Thyroid gland (tissue), 4 donors: ENCODE results near the gene FAM171A1. TPM values are rescaled to one million over a fixed set of nuclear protein-coding genes. Genes with fewer than 3 reads are reported as not detected.

Experiments
- DNase-seq, 2 donors: peaks; one replicate each; pipeline ENCODE4 v3.0.0-alpha.2; 2019
- H3K27ac ChIP-seq, 3 donors: fragments of 200-600 bp; sonication (generic); 1 replicate in 2 of 3; 2 replicates in 1 of 3; pipeline ENCODE4 v1.5.1; 2016 to 2019; ENCODE audit warnings: mild to moderate bottlenecking in 1 of 3, moderate library complexity in 1 of 3
- H3K27me3 ChIP-seq: fragments of 200-600 bp; sonication (generic); one replicate; pipeline ENCODE4 v1.5.1; 2019
- H3K36me3 ChIP-seq, 2 donors: fragments of 200-600 bp; sonication (generic); one replicate each; pipeline ENCODE4 v1.5.1; 2016 to 2019
- H3K4me1 ChIP-seq, 2 donors: fragments of 200-600 bp; sonication (generic); one replicate each; pipeline ENCODE4 v1.5.1; 2017 to 2019
- H3K4me3 ChIP-seq, 3 donors: fragments of 200-600 bp; sonication (generic); replicated peaks in 1 of 3; 1 replicate in 2 of 3; 2 replicates in 1 of 3; pipeline ENCODE4 v1.5.1; 2016; ENCODE audit warnings: mild to moderate bottlenecking in 1 of 3
- H3K9me3 ChIP-seq: fragments of 200-600 bp; sonication (generic); one replicate; pipeline ENCODE4 v1.5.1; 2017
- CTCF ChIP-seq, 6 experiments: fragments of 200-600 bp in 3 of 6; fragments of 450-650 bp in 3 of 6; sonication (generic) in 3 of 6; IDR thresholded peaks; one replicate each; pipeline ENCODE4 v1.5.1; 2016 to 2019; ENCODE audit warnings: antibody characterized with exemption in 6 of 6, mild to moderate bottlenecking in 2 of 6, inconsistent platforms in 1 of 6, moderate library complexity in 1 of 6
- POLR2A ChIP-seq, 2 donors: fragments of 450-650 bp; IDR thresholded peaks; one replicate each; pipeline ENCODE4 v1.6.1; 2017; ENCODE audit warnings: antibody characterized with exemption in 2 of 2, mild to moderate bottlenecking in 2 of 2, moderate library complexity in 1 of 2
- WGBS, 2 donors: methylation state at CpG; one replicate each; pipeline ENCODE4 v1.1.5; 2017; 5-methylcytosine and 5-hydroxymethylcytosine counted together
- intact Hi-C: fragments of 100-400 bp; cut with DNase I; formaldehyde crosslinking; loops from one replicate; pipeline ENCODE4 v1.15.1; 2023
- total RNA-seq, 4 donors: library from RNA; depleted of rRNA; stranded (reverse); fragments of >200 nt; gene quantifications; one replicate each; pipeline ENCODE4 v1.2.3, GENCODE V29; 2016

Gene FAM171A1
- total RNA-seq, 4 donors from 2014 or later = 10.2 to 14.9 (median 13.3) TPM

DNA sequence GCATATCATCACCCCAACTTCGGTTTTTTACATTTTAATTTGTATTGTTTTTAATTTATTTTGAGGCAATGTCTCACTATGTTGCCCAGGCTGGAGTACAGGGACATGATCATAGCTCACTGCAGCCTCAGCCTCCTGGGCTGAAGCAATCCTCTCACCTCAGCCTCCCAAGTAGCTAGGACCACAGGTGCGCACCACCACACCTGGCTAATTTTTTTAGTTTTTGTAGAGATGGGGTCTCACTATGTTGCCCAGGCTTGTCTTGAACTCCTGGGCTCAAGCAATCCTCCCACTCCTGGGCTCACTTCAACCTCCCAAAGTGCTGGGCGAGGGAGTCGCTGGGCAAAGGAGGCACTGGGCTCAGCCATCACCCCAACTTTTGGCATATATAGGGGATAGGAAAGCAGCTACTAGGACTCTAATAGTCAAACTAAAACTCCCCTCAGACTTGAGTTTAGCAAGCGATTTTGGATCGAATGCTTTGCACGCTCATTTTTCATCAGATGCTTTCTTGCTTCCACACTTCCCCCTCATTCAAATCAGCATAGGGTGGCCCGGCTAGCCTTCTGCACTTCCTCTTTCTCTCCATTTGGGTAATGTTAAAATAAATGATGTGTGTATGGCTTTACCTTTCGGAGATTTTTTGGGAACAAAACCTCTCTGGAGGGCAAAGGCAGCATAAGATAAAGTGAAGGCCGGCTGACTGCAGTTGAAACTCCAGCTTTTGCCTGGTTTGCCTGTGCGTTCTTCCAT lies 181.8 kb downstream of the FAM171A1 start:
- intact Hi-C loops = no loop called here
- Histone ChIP-seq H3K27me3 (no peaks in the 10 kb centered on the region), H3K9me3 (no peaks in the 10 kb centered on the region), H3K4me1 (no peaks in the 10 kb centered on the region), H3K4me3 (no peak overlapping the region), H3K27ac (no peak overlapping the region), H3K36me3 (no peaks in the 10 kb centered on the region)
- 89 to 90% methylated on average over 11 of the region's 11 CpGs for WGBS, 2 donors
- TF ChIP-seq POLR2A (IDR thresholded peaks at IDR 0.05) (no peak), CTCF (IDR thresholded peaks at IDR 0.05) (no peak)
- DNase-seq = no peak

DNA sequence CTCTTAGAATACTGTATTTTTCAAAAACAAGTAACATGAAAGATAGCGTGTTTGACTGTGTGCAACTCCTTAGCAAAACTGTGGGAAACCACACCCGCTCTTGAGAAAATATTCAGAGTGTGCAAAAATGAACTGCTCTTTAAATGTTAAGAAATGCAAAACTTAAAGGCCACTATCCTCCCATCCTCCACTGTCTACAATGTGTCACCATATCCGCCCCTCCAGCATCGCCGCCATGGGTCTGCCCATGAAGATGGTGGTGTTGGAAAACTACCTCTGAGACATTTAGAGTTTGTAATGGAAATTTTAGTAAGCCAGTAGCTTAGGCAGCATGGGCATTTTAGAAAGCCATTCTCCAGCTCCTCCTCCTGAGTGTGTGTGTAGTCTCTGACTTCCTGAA lies 182.5 kb downstream of the FAM171A1 start:
- WGBS, 2 donors = 91 to 95% methylated on average over 5 of the region's 5 CpGs
- Histone ChIP-seq H3K4me1 (no peaks in the 10 kb centered on the region), H3K4me3 (no peak overlapping the region), H3K36me3 (no peaks in the 10 kb centered on the region), H3K27me3 (no peaks in the 10 kb centered on the region), H3K27ac (no peak overlapping the region), H3K9me3 (no peaks in the 10 kb centered on the region)
- intact Hi-C loops = no loop called here
- no peak for DNase-seq
- TF ChIP-seq CTCF (IDR thresholded peaks at IDR 0.05) = no peak
- no peak for TF ChIP-seq POLR2A (IDR thresholded peaks at IDR 0.05)

DNA sequence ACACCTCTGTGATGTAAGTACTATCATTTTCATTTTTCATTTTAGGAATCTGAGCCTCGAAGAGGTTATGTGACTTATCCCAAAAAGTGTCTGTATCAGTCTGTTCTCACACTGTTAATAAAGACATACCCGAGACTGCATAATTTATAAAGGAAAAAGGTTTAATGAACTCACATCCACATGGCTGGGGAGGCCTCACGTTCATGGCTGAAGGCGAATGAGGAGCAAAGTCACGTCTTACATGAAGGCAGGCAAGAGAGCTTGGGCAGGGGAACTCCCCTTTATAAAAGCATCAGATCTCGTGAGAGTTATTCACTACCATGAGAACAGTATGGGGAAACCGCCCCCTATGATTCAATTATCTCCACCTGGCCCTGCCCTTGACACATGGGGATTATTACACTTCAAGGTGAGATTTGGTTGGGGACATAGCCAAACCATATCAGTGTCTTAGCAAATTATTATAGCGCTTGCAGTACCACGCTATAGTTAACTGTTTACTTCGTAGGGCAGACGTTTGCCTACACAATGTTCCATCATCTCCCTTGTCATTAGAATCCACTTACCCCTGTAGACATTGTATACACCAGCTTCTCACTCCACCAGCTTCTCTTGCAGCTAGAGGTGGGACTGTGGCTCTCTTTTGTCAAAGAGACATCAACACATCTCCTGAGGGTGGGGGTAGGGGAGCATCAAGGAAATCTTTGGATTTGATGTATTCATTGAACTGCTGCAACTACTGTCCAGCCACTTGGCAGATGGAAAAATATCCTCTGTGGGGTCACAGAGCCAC lies 187.2 kb downstream of the FAM171A1 start:
- DNase-seq = no peak
- no peak overlapping the region for H3K27ac ChIP-seq
- WGBS, 2 donors = 89 to 94% methylated on average over 11 of the region's 11 CpGs
- intact Hi-C loops = no loop called here
- no peaks in the 10 kb centered on the region for H3K9me3 ChIP-seq
- H3K27me3 ChIP-seq = no peaks in the 10 kb centered on the region
- TF ChIP-seq POLR2A (IDR thresholded peaks at IDR 0.05) (no peak), CTCF (IDR thresholded peaks at IDR 0.05) (no peak)
- H3K4me1 ChIP-seq = no peaks in the 10 kb centered on the region
- H3K36me3 ChIP-seq = no peaks in the 10 kb centered on the region
- no peak overlapping the region for H3K4me3 ChIP-seq

GRCh38 chr10:15182540-15183207 lies 188.4 kb downstream of the FAM171A1 start:
- WGBS, 2 donors = 69 to 81% methylated on average over 8 of the region's 8 CpGs
- TF ChIP-seq POLR2A (IDR thresholded peaks at IDR 0.05) = no peak
- TF ChIP-seq CTCF (IDR thresholded peaks at IDR 0.05) = no peak
- Histone ChIP-seq H3K27ac (no peak overlapping the region), H3K27me3 (no peaks in the 10 kb centered on the region), H3K4me1 (no peaks in the 10 kb centered on the region), H3K9me3 (no peaks in the 10 kb centered on the region), H3K4me3 (no peak overlapping the region), H3K36me3 (no peaks in the 10 kb centered on the region)
- DNase-seq = no peak
- intact Hi-C loops = no loop called here
